ENCODE results near the gene ANKRD40CL. TPM values are rescaled to one million over a fixed set of nuclear protein-coding genes. Genes with fewer than 3 reads are reported as not detected.
A peak's percentile ranks its signal among the peaks of the same experiment; 100 is the strongest.

The ANKRD40CL gene
- total and polyA plus RNA-seq, 9 of the 15 experiments (the other 6 are each of a cell fraction or from before 2014, with no cell fraction given) = not detected

DNA sequence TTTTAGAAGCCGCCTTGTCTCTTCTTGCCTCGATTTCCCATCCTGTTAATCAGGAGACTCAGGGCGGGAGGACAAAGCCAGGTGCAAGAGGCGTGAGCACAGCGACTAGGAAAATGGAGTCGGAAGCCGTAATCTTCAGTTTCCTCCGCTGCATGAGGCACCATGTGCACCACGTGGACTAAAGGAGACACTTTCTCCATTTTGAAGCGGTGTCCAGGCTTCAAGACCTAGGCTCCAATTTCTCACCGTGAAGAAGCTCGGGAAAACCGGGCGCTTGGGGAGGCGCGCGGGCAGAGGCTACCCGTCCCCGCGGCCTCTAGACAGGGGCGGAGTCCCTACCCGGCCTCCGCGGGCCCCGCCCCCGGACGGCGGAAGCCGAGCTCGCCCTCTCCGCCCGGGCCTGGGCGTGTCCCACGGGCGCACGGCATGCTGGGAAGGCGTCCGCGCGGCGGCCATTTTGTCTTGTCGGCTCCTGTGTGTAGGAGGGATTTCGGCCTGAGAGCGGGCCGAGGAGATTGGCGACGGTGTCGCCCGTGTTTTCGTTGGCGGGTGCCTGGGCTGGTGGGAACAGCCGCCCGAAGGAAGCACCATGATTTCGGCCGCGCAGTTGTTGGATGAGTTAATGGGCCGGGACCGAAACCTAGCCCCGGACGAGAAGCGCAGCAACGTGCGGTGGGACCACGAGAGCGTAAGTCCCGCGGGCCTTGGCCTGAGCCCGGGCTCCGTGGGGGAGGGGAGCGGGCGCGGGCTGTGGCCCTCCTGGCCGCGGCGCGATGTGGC lies 48.0 kb downstream of the ANKRD40CL start, which contains the start of gene LUC7L3 (continued):
- TF ChIP-seq, protein P1, sequence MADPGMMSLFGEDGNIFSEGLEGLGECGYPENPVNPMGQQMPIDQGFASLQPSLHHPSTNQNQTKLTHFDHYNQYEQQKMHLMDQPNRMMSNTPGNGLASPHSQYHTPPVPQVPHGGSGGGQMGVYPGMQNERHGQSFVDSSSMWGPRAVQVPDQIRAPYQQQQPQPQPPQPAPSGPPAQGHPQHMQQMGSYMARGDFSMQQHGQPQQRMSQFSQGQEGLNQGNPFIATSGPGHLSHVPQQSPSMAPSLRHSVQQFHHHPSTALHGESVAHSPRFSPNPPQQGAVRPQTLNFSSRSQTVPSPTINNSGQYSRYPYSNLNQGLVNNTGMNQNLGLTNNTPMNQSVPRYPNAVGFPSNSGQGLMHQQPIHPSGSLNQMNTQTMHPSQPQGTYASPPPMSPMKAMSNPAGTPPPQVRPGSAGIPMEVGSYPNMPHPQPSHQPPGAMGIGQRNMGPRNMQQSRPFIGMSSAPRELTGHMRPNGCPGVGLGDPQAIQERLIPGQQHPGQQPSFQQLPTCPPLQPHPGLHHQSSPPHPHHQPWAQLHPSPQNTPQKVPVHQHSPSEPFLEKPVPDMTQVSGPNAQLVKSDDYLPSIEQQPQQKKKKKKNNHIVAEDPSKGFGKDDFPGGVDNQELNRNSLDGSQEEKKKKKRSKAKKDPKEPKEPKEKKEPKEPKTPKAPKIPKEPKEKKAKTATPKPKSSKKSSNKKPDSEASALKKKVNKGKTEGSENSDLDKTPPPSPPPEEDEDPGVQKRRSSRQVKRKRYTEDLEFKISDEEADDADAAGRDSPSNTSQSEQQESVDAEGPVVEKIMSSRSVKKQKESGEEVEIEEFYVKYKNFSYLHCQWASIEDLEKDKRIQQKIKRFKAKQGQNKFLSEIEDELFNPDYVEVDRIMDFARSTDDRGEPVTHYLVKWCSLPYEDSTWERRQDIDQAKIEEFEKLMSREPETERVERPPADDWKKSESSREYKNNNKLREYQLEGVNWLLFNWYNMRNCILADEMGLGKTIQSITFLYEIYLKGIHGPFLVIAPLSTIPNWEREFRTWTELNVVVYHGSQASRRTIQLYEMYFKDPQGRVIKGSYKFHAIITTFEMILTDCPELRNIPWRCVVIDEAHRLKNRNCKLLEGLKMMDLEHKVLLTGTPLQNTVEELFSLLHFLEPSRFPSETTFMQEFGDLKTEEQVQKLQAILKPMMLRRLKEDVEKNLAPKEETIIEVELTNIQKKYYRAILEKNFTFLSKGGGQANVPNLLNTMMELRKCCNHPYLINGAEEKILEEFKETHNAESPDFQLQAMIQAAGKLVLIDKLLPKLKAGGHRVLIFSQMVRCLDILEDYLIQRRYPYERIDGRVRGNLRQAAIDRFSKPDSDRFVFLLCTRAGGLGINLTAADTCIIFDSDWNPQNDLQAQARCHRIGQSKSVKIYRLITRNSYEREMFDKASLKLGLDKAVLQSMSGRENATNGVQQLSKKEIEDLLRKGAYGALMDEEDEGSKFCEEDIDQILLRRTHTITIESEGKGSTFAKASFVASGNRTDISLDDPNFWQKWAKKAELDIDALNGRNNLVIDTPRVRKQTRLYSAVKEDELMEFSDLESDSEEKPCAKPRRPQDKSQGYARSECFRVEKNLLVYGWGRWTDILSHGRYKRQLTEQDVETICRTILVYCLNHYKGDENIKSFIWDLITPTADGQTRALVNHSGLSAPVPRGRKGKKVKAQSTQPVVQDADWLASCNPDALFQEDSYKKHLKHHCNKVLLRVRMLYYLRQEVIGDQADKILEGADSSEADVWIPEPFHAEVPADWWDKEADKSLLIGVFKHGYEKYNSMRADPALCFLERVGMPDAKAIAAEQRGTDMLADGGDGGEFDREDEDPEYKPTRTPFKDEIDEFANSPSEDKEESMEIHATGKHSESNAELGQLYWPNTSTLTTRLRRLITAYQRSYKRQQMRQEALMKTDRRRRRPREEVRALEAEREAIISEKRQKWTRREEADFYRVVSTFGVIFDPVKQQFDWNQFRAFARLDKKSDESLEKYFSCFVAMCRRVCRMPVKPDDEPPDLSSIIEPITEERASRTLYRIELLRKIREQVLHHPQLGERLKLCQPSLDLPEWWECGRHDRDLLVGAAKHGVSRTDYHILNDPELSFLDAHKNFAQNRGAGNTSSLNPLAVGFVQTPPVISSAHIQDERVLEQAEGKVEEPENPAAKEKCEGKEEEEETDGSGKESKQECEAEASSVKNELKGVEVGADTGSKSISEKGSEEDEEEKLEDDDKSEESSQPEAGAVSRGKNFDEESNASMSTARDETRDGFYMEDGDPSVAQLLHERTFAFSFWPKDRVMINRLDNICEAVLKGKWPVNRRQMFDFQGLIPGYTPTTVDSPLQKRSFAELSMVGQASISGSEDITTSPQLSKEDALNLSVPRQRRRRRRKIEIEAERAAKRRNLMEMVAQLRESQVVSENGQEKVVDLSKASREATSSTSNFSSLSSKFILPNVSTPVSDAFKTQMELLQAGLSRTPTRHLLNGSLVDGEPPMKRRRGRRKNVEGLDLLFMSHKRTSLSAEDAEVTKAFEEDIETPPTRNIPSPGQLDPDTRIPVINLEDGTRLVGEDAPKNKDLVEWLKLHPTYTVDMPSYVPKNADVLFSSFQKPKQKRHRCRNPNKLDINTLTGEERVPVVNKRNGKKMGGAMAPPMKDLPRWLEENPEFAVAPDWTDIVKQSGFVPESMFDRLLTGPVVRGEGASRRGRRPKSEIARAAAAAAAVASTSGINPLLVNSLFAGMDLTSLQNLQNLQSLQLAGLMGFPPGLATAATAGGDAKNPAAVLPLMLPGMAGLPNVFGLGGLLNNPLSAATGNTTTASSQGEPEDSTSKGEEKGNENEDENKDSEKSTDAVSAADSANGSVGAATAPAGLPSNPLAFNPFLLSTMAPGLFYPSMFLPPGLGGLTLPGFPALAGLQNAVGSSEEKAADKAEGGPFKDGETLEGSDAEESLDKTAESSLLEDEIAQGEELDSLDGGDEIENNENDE (IDR thresholded peaks at IDR 0.05; ENCODE audit: low read depth, low read length) = no peak
- TF ChIP-seq BHLHE40 (IDR thresholded peaks at IDR 0.05; ENCODE audit: low read length) (no peak), NFYB (IDR thresholded peaks at IDR 0.05; ENCODE audit: extremely low read depth, insufficient read length) (no peak), LARP7 (IDR thresholded peaks at IDR 0.05) (no peak), ZNF41 (CRISPR knock-in tag; conservative IDR thresholded peaks at IDR 0.05) (0 out of 2 replicates have a peak, but pooled peaks have one; percentile 42), RUNX1 (IDR thresholded peaks at IDR 0.05; ENCODE audit: low read depth) (no peak), RFX1 (IDR thresholded peaks at IDR 0.05) (no peak), ZFP30 (CRISPR knock-in tag; IDR thresholded peaks at IDR 0.05; ENCODE audit: borderline replicate concordance) (no peak), ZNF431 (CRISPR knock-in tag; IDR thresholded peaks at IDR 0.05) (peak; percentile 53), ZNF354B (CRISPR knock-in tag; IDR thresholded peaks at IDR 0.05) (no peak)
- TF ChIP-seq, protein P2, sequence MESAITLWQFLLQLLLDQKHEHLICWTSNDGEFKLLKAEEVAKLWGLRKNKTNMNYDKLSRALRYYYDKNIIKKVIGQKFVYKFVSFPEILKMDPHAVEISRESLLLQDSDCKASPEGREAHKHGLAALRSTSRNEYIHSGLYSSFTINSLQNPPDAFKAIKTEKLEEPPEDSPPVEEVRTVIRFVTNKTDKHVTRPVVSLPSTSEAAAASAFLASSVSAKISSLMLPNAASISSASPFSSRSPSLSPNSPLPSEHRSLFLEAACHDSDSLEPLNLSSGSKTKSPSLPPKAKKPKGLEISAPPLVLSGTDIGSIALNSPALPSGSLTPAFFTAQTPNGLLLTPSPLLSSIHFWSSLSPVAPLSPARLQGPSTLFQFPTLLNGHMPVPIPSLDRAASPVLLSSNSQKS (CRISPR knock-in tag; IDR thresholded peaks at IDR 0.05) = no peak
- TF ChIP-seq, protein P3, sequence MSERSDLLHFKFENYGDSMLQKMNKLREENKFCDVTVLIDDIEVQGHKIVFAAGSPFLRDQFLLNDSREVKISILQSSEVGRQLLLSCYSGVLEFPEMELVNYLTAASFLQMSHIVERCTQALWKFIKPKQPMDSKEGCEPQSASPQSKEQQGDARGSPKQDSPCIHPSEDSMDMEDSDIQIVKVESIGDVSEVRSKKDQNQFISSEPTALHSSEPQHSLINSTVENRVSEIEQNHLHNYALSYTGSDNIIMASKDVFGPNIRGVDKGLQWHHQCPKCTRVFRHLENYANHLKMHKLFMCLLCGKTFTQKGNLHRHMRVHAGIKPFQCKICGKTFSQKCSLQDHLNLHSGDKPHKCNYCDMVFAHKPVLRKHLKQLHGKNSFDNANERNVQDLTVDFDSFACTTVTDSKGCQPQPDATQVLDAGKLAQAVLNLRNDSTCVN (CRISPR knock-in tag; IDR thresholded peaks at IDR 0.05) = no peak
- TF ChIP-seq, protein P4, sequence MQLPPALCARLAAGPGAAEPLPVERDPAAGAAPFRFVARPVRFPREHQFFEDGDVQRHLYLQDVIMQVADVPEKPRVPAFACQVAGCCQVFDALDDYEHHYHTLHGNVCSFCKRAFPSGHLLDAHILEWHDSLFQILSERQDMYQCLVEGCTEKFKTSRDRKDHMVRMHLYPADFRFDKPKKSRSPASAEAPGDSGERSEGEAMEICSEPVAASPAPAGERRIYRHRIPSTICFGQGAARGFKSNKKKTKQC (CRISPR knock-in tag; IDR thresholded peaks at IDR 0.05) = no peak; the same call in 1 of the 2 replicates

All from K562 (cell line).